K562 (cell line): ENCODE data around the gene RPL35. TPM values are rescaled to one million over a fixed set of nuclear protein-coding genes. Genes with fewer than 3 reads are reported as not detected.

Experiments used
- BRD9 ChIP-seq: fragments of 450-650 bp; IDR thresholded peaks from 2 replicates; pipeline ENCODE4 v1.6.1; 2018; ENCODE audit warnings: low read depth; ENCODE audit not compliant: partially characterized antibody
- DEAF1 ChIP-seq: fragments of 450-650 bp; formaldehyde crosslinking; IDR thresholded peaks from 2 replicates; pipeline ENCODE4 v1.4.0; 2020; ENCODE audit warnings: mild to moderate bottlenecking, moderate library complexity
- GATAD2A ChIP-seq: fragments of 450-650 bp; IDR thresholded peaks from 2 replicates; pipeline ENCODE4 v1.6.1; 2017
- NFYB ChIP-seq: IDR thresholded peaks from 2 replicates; pipeline ENCODE4 v1.6.1; 2011; ENCODE audit warnings: mild to moderate bottlenecking, moderate library complexity; ENCODE audit not compliant: insufficient read length; ENCODE audit errors: extremely low read depth
- RB1 ChIP-seq: fragments of 450-650 bp; IDR thresholded peaks from 2 replicates; pipeline ENCODE4 v1.6.1; 2017; ENCODE audit warnings: low read depth, mild to moderate bottlenecking
- RUNX1 ChIP-seq: sonication (generic); IDR thresholded peaks from 2 replicates; pipeline ENCODE4 v1.6.1; 2016; ENCODE audit warnings: antibody characterized with exemption, low read depth
- SIX5 ChIP-seq, 2 experiments: IDR thresholded peaks; 2 replicates each; pipeline ENCODE4 v1.6.1; 2011; ENCODE audit warnings: low read length in 2 of 2, borderline replicate concordance in 1 of 2, low read depth in 1 of 2, mild to moderate bottlenecking in 1 of 2, moderate library complexity in 1 of 2; ENCODE audit not compliant: insufficient read depth in 1 of 2
- SRSF3 ChIP-seq: fragments of 200-400 bp; formaldehyde crosslinking; IDR thresholded peaks from 2 replicates; pipeline ENCODE4 v1.6.1; 2016; ENCODE audit warnings: mild to moderate bottlenecking, low read length, moderate library complexity; ENCODE audit not compliant: insufficient read depth
- STAG1 ChIP-seq: sonication (generic); formaldehyde crosslinking; IDR thresholded peaks from 2 replicates; pipeline ENCODE4 v1.5.0; 2020; ENCODE audit warnings: missing genetic modification reagents, borderline replicate concordance
- YY1 ChIP-seq, 3 experiments: IDR thresholded peaks; 2 replicates each; pipeline ENCODE4 v1.6.1; 2011; ENCODE audit warnings: low read length in 2 of 3, mild to moderate bottlenecking in 2 of 3, moderate library complexity in 2 of 3, borderline replicate concordance in 1 of 3, control low read depth in 1 of 3, low read depth in 1 of 3; ENCODE audit not compliant: insufficient read depth in 3 of 3, insufficient replicate concordance in 2 of 3, control insufficient read depth in 1 of 3, insufficient read length in 1 of 3; ENCODE audit errors: extremely low read depth in 1 of 3
- ZNF408 ChIP-seq: fragments of 250-450 bp; sonication (Bioruptor Pico); IDR thresholded peaks from 2 replicates; pipeline ENCODE4 v1.4.0; 2020; ENCODE audit warnings: low read depth, mild to moderate bottlenecking, moderate library complexity
- ZNF592 ChIP-seq: fragments of 450-650 bp; IDR thresholded peaks from 2 replicates; pipeline ENCODE4 v1.6.1; 2017; ENCODE audit warnings: antibody characterized with exemption, mild to moderate bottlenecking
- ZNF644 ChIP-seq: fragments of 200-800 bp; sonication (Bioruptor generic); IDR thresholded peaks from 2 replicates; pipeline ENCODE4 v1.6.1; 2016; ENCODE audit warnings: low read depth, missing genetic modification characterization, missing compliant biosample characterization
- polyA plus RNA-seq, 8 experiments: library from polyadenylated mRNA; depleted of rRNA in 4 of 8; stranded (reverse) in 5 of 8; unstranded in 3 of 8; fragments of >200 nt; fragmentation: Nextera tagmentation in 2 of 8; fragmentation: Illumina TruSeq in 1 of 8; extraction: Ambion mirVana in 2 of 8; extraction: Trizol in 1 of 8; gene quantifications; 2 replicates each; pipeline versions ENCODE4 v1.2.1 to v1.2.3, GENCODE V29; 2011 to 2014; ENCODE audit warnings: inconsistent platforms in 1 of 8, missing spikeins in 1 of 8
- total RNA-seq, 7 experiments: library from RNA; depleted of rRNA in 6 of 7; stranded (reverse); fragments of >200 nt in 6 of 7; fragmentation: Illumina TruSeq in 2 of 7; extraction: Trizol in 2 of 7; gene quantifications; 2 replicates each; pipeline versions ENCODE4 v1.2.1 to v1.2.3, GENCODE V29; 2011 to 2021; ENCODE audit warnings: low replicate concordance in 1 of 7
- TF ChIP-seq, protein P1 (sequence below): sonication (generic); formaldehyde crosslinking; IDR thresholded peaks from 2 replicates; pipeline ENCODE4 v1.8.0; 2023; ENCODE audit warnings: missing genetic modification reagents, mild to moderate bottlenecking, borderline replicate concordance

Gene RPL35
- total and polyA plus RNA-seq, 9 of the 15 experiments (the other 6 are each of a cell fraction or from before 2014, with no cell fraction given): 1,755 to 5,101 (median 3,405) TPM

DNA sequence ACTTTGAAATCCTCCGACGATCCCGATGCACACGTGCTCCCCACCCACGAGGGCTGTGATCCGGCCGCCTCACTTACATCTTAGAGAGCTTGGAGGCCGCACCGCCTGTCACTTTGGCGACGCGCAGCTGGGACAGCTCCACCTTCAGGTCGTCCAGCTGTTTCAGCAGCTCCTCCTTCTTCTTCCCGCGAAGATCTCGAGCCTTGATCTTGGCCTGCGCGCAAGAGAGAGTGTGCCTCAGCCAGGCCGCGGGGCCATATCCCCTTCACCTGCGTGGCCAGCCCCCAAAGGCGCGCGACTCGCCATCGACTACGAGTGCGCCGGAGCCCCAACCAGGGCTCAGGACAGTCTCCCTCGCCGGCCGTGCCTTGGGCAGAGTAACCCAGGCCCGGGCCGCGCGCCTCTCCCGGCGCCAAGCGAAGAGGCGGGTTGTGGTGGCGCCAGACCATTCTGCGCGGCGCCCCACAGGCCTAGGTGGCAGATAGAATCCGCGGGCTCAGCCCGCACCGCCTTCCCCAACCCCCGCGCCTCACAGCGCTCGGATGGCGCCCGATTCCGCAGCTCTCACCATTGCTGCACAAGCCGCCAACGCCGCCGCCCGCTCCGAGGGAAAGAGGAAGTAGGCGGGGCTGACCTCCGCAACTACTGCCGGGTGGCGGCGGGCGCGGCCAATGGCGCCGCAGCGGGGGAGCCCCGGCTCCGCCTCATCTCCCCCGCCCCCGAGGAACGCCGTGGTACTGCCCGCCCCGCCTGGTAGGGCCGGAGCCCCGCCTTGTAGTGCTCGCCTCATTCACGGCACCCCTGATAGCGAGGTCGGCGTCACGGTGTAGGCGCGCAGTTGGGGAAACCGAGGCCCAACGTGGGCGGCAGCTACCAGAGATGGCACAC, at the start of gene RPL35, which contains the start of gene ARPC5L (continued):
- TF ChIP-seq SRSF3 (0 out of 2 replicates have a peak, but pooled peaks have one; percentile 93), ZNF592 (no peak), ZNF408 (CRISPR knock-in tag) (no peak), GATAD2A (no peak), DEAF1 (CRISPR knock-in tag) (no peak), NFYB (peak; percentile 51), YY1 (IDR thresholded peaks at IDR 0.05; ENCODE audit: borderline replicate concordance in 1 of 3, control insufficient read depth in 1 of 3, extremely low read depth in 1 of 3, insufficient read depth in 3 of 3, insufficient read length in 1 of 3, insufficient replicate concordance in 2 of 3, low read depth in 1 of 3, low read length in 2 of 3) (peak in 2 of 3 experiments; percentile 76 to 78), RUNX1 (no peak), STAG1 (CRISPR knock-in tag) (no peak), ZNF644 (tag) (no peak), SIX5 (IDR thresholded peaks at IDR 0.05; ENCODE audit: borderline replicate concordance in 1 of 2, insufficient read depth in 1 of 2, low read depth in 1 of 2, low read length in 2 of 2) (peak; percentile 18 to 36; a peak in 2 of 4 replicates), RB1 (peak; percentile 84), BRD9 (peak; percentile 97)
- TF ChIP-seq, protein P1, sequence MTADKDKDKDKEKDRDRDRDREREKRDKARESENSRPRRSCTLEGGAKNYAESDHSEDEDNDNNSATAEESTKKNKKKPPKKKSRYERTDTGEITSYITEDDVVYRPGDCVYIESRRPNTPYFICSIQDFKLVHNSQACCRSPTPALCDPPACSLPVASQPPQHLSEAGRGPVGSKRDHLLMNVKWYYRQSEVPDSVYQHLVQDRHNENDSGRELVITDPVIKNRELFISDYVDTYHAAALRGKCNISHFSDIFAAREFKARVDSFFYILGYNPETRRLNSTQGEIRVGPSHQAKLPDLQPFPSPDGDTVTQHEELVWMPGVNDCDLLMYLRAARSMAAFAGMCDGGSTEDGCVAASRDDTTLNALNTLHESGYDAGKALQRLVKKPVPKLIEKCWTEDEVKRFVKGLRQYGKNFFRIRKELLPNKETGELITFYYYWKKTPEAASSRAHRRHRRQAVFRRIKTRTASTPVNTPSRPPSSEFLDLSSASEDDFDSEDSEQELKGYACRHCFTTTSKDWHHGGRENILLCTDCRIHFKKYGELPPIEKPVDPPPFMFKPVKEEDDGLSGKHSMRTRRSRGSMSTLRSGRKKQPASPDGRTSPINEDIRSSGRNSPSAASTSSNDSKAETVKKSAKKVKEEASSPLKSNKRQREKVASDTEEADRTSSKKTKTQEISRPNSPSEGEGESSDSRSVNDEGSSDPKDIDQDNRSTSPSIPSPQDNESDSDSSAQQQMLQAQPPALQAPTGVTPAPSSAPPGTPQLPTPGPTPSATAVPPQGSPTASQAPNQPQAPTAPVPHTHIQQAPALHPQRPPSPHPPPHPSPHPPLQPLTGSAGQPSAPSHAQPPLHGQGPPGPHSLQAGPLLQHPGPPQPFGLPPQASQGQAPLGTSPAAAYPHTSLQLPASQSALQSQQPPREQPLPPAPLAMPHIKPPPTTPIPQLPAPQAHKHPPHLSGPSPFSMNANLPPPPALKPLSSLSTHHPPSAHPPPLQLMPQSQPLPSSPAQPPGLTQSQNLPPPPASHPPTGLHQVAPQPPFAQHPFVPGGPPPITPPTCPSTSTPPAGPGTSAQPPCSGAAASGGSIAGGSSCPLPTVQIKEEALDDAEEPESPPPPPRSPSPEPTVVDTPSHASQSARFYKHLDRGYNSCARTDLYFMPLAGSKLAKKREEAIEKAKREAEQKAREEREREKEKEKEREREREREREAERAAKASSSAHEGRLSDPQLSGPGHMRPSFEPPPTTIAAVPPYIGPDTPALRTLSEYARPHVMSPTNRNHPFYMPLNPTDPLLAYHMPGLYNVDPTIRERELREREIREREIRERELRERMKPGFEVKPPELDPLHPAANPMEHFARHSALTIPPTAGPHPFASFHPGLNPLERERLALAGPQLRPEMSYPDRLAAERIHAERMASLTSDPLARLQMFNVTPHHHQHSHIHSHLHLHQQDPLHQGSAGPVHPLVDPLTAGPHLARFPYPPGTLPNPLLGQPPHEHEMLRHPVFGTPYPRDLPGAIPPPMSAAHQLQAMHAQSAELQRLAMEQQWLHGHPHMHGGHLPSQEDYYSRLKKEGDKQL (CRISPR knock-in tag): no peak
